Measurements from ENCODE around the gene OLFML3.

GRCh38 chr1:113929750-113930498 is 49.4 kb upstream of the OLFML3 start:
- peak in 1 of 2 donors; percentile 10 for TF ChIP-seq CTCF (IDR thresholded peaks at IDR 0.05; ENCODE audit: extremely low read depth in 1 of 2, insufficient read depth in 1 of 2, low read depth in 1 of 2, low read length in 2 of 2)
- no peak for TF ChIP-seq POLR2A (IDR thresholded peaks at IDR 0.05; ENCODE audit: low read depth, low read length)
- TF ChIP-seq GATA2 (IDR thresholded peaks at IDR 0.05; ENCODE audit: insufficient read depth, insufficient read length, low read depth, low read length): no peak
- TF ChIP-seq EZH2 (IDR thresholded peaks at IDR 0.05; ENCODE audit: borderline replicate concordance, low read depth, low read length, severe bottlenecking): no peak
- no peak for TF ChIP-seq MYC (IDR thresholded peaks at IDR 0.05; ENCODE audit: low read depth, low read length)
- no peak for TF ChIP-seq POLR2AphosphoS5 (IDR thresholded peaks at IDR 0.05; ENCODE audit: insufficient read depth, low read depth, low read length)
